Liver (tissue), 3 donors: Measurements from ENCODE around the gene RNF214.

Experiments used
- CTCF ChIP-seq: fragments of 150-350 bp; IDR thresholded peaks from 2 replicates; pipeline ENCODE4 v1.5.1; 2017; ENCODE audit warnings: improper control_type of control experiment, low read depth, low read length; ENCODE audit not compliant: missing input control
- RAD21 ChIP-seq, 2 donors: IDR thresholded peaks; 2 replicates each; pipeline ENCODE4 v1.6.1; 2016; ENCODE audit warnings: antibody characterized with exemption in 2 of 2, mild to moderate bottlenecking in 2 of 2
- donor health status: healthy.
- donor health status: healthy.

GRCh38 chr11:117278347-117278746 lies 45.9 kb downstream of the RNF214 start:
- TF ChIP-seq CTCF (no peak), RAD21 (IDR thresholded peaks at IDR 0.05) (no peak)
